NCI-H748 treated with DMSO at 0.1 percent for 48 hours (cell line): Measurements from ENCODE around the gene PYM1.
"Not testable (repeated sequence)": the region's sequence is repeated elsewhere in the genome, so short reads cannot be mapped to it uniquely, and the experiment has no call there.

Experiments used
- DNase-seq: peaks from one replicate; lab custom pipeline; 2025; lab: John Stamatoyannopoulos, UW

The PYM1 gene

GRCh38 chr12:55938826-55939501 is 11.3 kb upstream of the PYM1 start:
- no peak for DNase-seq

GRCh38 chr12:55937981-55938380 is 10.3 kb upstream of the PYM1 start:
- no peak for DNase-seq

- no peak for DNase-seq
Observed at GRCh38 chr12:55935738-55936151, 8.1 kb upstream of the PYM1 start.

- no peak for DNase-seq
Observed at GRCh38 chr12:55934773-55935172, 7.1 kb upstream of the PYM1 start.

- DNase-seq = no peak
Observed at GRCh38 chr12:55933799-55934742, 6.4 kb upstream of the PYM1 start.

GRCh38 chr12:55933169-55933798 is 5.6 kb upstream of the PYM1 start:
- no peak for DNase-seq

- peak; percentile 13 for DNase-seq
Observed at GRCh38 chr12:55932551-55932910, 4.8 kb upstream of the PYM1 start.

- no peak for DNase-seq
Observed at GRCh38 chr12:55931780-55932550, 4.3 kb upstream of the PYM1 start.

GRCh38 chr12:55931317-55931779 is 3.7 kb upstream of the PYM1 start:
- DNase-seq = no peak

GRCh38 chr12:55930771-55931316 is 3.1 kb upstream of the PYM1 start, which contains the start of gene DGKA:
DGKA (plus strand) TSS chr12:55931162; CDS start chr12:55936504, 5,342 bp downstream.
- peak; percentile 65 for DNase-seq

- DNase-seq = no peak
Observed at GRCh38 chr12:55929306-55929791, 1.7 kb upstream of the PYM1 start.

GRCh38 chr12:55926738-55927587 is 731 bp downstream of the PYM1 start:
- peak; percentile 84 for DNase-seq

GRCh38 chr12:55925870-55926737 is 1.6 kb downstream of the PYM1 start:
- peak; percentile 17 for DNase-seq

GRCh38 chr12:55925371-55925770 is 2.3 kb downstream of the PYM1 start:
- no peak for DNase-seq

- not testable (repeated sequence) for DNase-seq
Observed at GRCh38 chr12:55923648-55924047, 4.0 kb downstream of the PYM1 start.

GRCh38 chr12:55922126-55922525 is 5.6 kb downstream of the PYM1 start:
- no peak for DNase-seq

- not testable (repeated sequence) for DNase-seq
Observed at GRCh38 chr12:55919032-55919431, 8.7 kb downstream of the PYM1 start.

- no peak for DNase-seq
Observed at GRCh38 chr12:55915482-55915859, 12.2 kb downstream of the PYM1 start.

GRCh38 chr12:55912908-55913307 is 14.8 kb downstream of the PYM1 start:
- DNase-seq = no peak
